Astrocyte (in vitro differentiated cells and primary cell): ENCODE results near the gene TAF6.

Experiments
- EZH2 ChIP-seq: IDR thresholded peaks from 2 replicates; pipeline ENCODE4 v1.6.1; 2012; ENCODE audit warnings: mild to moderate bottlenecking, low read length, inconsistent platforms; ENCODE audit not compliant: insufficient read depth
- TF ChIP-seq, protein P1 (sequence below): IDR thresholded peaks from 2 replicates; pipeline ENCODE4 v1.5.1; 2011; ENCODE audit warnings: low read depth, mild to moderate bottlenecking, inconsistent platforms, low read length, moderate library complexity; ENCODE audit not compliant: insufficient read depth

DNA sequence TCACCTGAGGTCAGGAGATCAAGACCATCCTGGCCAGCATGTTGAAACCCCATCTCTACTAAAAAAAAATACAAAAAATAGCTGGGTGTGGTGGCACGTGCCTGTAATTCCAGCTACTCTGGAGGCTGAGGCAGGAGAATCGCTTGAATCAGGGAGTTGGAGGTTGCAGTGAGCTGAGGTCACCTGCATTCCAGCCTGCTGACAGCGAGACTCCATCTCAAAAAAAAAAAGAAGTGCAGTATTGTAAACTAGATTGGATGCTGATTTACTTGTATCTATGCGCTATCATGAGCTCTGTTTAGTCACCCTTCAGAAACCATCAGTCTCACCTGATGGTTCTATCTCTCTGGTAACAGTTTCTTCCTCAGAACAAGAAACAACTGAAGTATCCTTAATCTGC, 55.8 kb downstream of the TAF6 start:
- TF ChIP-seq, protein P1, sequence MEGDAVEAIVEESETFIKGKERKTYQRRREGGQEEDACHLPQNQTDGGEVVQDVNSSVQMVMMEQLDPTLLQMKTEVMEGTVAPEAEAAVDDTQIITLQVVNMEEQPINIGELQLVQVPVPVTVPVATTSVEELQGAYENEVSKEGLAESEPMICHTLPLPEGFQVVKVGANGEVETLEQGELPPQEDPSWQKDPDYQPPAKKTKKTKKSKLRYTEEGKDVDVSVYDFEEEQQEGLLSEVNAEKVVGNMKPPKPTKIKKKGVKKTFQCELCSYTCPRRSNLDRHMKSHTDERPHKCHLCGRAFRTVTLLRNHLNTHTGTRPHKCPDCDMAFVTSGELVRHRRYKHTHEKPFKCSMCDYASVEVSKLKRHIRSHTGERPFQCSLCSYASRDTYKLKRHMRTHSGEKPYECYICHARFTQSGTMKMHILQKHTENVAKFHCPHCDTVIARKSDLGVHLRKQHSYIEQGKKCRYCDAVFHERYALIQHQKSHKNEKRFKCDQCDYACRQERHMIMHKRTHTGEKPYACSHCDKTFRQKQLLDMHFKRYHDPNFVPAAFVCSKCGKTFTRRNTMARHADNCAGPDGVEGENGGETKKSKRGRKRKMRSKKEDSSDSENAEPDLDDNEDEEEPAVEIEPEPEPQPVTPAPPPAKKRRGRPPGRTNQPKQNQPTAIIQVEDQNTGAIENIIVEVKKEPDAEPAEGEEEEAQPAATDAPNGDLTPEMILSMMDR: no peak
- TF ChIP-seq EZH2: no peak
